ENCODE data around the gene IL20RB. TPM values are rescaled to one million over a fixed set of nuclear protein-coding genes. Genes with fewer than 3 reads are reported as not detected.

Gene IL20RB
- total RNA-seq, 1 experiment from 2014 or later, result 6.9 TPM

DNA sequence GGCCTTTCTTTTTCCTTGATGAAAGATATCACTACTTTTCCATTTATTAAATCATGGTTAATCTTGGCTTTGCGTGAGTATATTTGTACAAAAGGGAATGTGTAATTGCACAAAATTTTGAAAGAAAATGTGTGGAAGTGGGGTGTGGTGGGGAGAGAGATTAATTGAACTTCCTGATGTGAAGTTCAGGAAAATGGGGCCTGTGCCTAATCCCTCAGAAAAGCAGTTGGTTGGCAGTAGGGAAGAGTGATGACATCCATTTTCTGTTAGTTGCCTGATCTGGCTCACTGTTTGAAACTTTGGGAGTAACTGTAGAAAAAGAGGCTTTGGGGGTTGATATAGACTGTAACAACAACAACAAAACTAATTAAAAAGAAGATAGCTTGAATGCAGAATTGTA lies 10.8 kb upstream of the IL20RB start:
- Mint-ChIP-seq H3K27ac (ENCODE audit: unreplicated experiment) (no peak overlapping the region), H3K36me3 (ENCODE audit: insufficient read depth, unreplicated experiment) (peaks cover 16% of the 10 kb centered on the region), H3K9me3 (ENCODE audit: unreplicated experiment) (no peaks in the 10 kb centered on the region), H3K4me1 (ENCODE audit: low read depth, unreplicated experiment) (peaks cover 10% of the 10 kb centered on the region), H3K4me3 (ENCODE audit: unreplicated experiment) (no peak overlapping the region), H3K27me3 (ENCODE audit: insufficient read depth, unreplicated experiment) (no peaks in the 10 kb centered on the region)
- H3K9me3 ChIP-seq, result no peaks in the 10 kb centered on the region
- DNase-seq, result no peak
- H3K36me3 ChIP-seq (ENCODE audit: control insufficient read depth, insufficient read depth, low read length), result no peaks in the 10 kb centered on the region
- H3K27me3 ChIP-seq (replicated peaks; ENCODE audit: control insufficient read depth, insufficient read depth, low read length), result no peaks in the 10 kb centered on the region
- peaks cover 9% of the 10 kb centered on the region; the same call in 1 of the 2 replicates for H3K4me1 ChIP-seq
- intact Hi-C loops (cut with micrococcal nuclease; ENCODE audit: unreplicated experiment), result no loop called here
- H3K4me3 ChIP-seq (ENCODE audit: low read depth, low read length), result no peak overlapping the region
- BruUV-seq (replicated peaks), result no TSS peak
- ChIA-PET CTCF (no interaction called here), POLR2A (no interaction called here)
- TF ChIP-seq, protein P1, sequence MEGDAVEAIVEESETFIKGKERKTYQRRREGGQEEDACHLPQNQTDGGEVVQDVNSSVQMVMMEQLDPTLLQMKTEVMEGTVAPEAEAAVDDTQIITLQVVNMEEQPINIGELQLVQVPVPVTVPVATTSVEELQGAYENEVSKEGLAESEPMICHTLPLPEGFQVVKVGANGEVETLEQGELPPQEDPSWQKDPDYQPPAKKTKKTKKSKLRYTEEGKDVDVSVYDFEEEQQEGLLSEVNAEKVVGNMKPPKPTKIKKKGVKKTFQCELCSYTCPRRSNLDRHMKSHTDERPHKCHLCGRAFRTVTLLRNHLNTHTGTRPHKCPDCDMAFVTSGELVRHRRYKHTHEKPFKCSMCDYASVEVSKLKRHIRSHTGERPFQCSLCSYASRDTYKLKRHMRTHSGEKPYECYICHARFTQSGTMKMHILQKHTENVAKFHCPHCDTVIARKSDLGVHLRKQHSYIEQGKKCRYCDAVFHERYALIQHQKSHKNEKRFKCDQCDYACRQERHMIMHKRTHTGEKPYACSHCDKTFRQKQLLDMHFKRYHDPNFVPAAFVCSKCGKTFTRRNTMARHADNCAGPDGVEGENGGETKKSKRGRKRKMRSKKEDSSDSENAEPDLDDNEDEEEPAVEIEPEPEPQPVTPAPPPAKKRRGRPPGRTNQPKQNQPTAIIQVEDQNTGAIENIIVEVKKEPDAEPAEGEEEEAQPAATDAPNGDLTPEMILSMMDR (IDR thresholded peaks at IDR 0.05; ENCODE audit: insufficient read depth in 1 of 2, low read depth in 1 of 2, low read length in 1 of 2, severe bottlenecking in 1 of 2, unreplicated experiment in 1 of 2), result no peak

DNA sequence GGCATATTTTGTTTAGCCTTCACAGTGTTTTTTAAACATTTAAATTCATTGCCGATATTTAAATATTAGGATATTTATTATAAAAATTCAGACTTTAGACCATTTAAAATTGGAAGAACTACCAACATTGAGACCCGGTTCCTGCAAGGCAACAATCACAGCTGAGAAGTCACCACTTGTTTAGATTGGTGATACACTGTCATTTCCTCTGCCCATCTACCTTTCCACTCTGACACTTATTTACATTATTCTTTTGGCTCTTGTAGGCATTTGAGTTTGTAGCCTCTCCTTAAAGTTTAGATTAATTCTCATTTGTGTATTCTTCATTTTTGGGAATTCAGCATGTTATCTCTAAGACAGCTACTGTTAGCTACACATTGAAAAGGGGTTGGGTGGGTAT lies 10.3 kb upstream of the IL20RB start:
- H3K27ac Mint-ChIP-seq (ENCODE audit: unreplicated experiment), result no peak overlapping the region

DNA sequence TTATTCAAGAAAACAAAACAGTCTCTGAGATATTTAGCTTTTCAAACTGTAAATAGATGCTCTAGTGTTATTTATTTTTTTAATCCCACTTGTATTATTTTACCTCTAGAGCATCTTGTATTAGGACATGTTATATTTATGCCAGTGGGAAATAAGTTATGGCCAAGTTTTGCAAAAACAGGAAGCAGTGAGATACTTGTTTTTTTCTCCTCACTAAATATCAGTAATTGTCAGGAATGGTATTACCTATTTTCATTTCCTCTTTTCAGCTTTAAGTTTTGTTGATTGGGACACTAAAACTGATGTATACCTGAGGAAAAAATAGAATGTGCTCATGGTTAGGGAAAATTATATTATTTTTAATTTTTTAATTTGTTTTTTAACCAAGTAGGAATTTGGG lies 8.6 kb upstream of the IL20RB start:
- no peak overlapping the region for H3K4me3 Mint-ChIP-seq (ENCODE audit: unreplicated experiment)
- no peak for DNase-seq
- no peak overlapping the region for H3K27ac Mint-ChIP-seq (ENCODE audit: unreplicated experiment)
- peaks cover 16% of the 10 kb centered on the region for H3K36me3 Mint-ChIP-seq (ENCODE audit: insufficient read depth, unreplicated experiment)
- peaks cover 10% of the 10 kb centered on the region for H3K4me1 Mint-ChIP-seq (ENCODE audit: low read depth, unreplicated experiment)
- H3K9me3 ChIP-seq, result no peaks in the 10 kb centered on the region
- H3K27me3 Mint-ChIP-seq (ENCODE audit: insufficient read depth, unreplicated experiment), result no peaks in the 10 kb centered on the region
- H3K27me3 ChIP-seq (replicated peaks; ENCODE audit: control insufficient read depth, insufficient read depth, low read length), result no peaks in the 10 kb centered on the region
- H3K4me3 ChIP-seq (ENCODE audit: low read depth, low read length), result no peak overlapping the region
- no TSS peak for BruUV-seq (replicated peaks)
- TF ChIP-seq, protein P1 (IDR thresholded peaks at IDR 0.05; ENCODE audit: insufficient read depth in 1 of 2, low read depth in 1 of 2, low read length in 1 of 2, severe bottlenecking in 1 of 2, unreplicated experiment in 1 of 2), result no peak
- no peaks in the 10 kb centered on the region for H3K36me3 ChIP-seq (ENCODE audit: control insufficient read depth, insufficient read depth, low read length)
- POLR2A ChIA-PET, result no interaction called here
- CTCF ChIA-PET, result no interaction called here
- intact Hi-C loops (cut with micrococcal nuclease; ENCODE audit: unreplicated experiment), result loop anchor here (2.0 kb wide), 1 partner anchor 66 kb away; no protein-coding TSS in a partner anchor
- no peaks in the 10 kb centered on the region for H3K9me3 Mint-ChIP-seq (ENCODE audit: unreplicated experiment)
- H3K4me1 ChIP-seq, result peaks cover 14% of the 10 kb centered on the region

More for the DNA sequence above, 10.3 kb upstream of the IL20RB start:
- H3K9me3 ChIP-seq, result no peaks in the 10 kb centered on the region
- no peak for DNase-seq
- BruUV-seq (replicated peaks), result no TSS peak
- no peak overlapping the region for H3K4me3 ChIP-seq (ENCODE audit: low read depth, low read length)
- CTCF ChIA-PET, result interaction anchor here (0.9 to 1.1 kb wide), 2 partner anchors 37 to 66 kb away, joined by 3 to 4 read pairs; no protein-coding TSS in a partner anchor
- H3K36me3 ChIP-seq (ENCODE audit: control insufficient read depth, insufficient read depth, low read length), result no peaks in the 10 kb centered on the region
- Mint-ChIP-seq H3K36me3 (ENCODE audit: insufficient read depth, unreplicated experiment) (peaks cover 16% of the 10 kb centered on the region), H3K9me3 (ENCODE audit: unreplicated experiment) (no peaks in the 10 kb centered on the region), H3K27me3 (ENCODE audit: insufficient read depth, unreplicated experiment) (no peaks in the 10 kb centered on the region), H3K4me1 (ENCODE audit: low read depth, unreplicated experiment) (peaks cover 10% of the 10 kb centered on the region), H3K4me3 (ENCODE audit: unreplicated experiment) (no peak overlapping the region)
- peaks cover 9% of the 10 kb centered on the region; the same call in 1 of the 2 replicates for H3K4me1 ChIP-seq
- POLR2A ChIA-PET, result no interaction called here
- intact Hi-C loops (cut with micrococcal nuclease; ENCODE audit: unreplicated experiment), result no loop called here
- TF ChIP-seq, protein P1 (IDR thresholded peaks at IDR 0.05; ENCODE audit: insufficient read depth in 1 of 2, low read depth in 1 of 2, low read length in 1 of 2, severe bottlenecking in 1 of 2, unreplicated experiment in 1 of 2), result no peak
- H3K27me3 ChIP-seq (replicated peaks; ENCODE audit: control insufficient read depth, insufficient read depth, low read length), result no peaks in the 10 kb centered on the region
